SK-N-SH (cell line): Measurements from ENCODE around the gene CYB5D1. TPM values are rescaled to one million over a fixed set of nuclear protein-coding genes. Genes with fewer than 3 reads are reported as not detected.
A peak's percentile ranks its signal among the peaks of the same experiment; 100 is the strongest.

Source experiments
- CTCF ChIA-PET: fragments of 300-600, 350-600 bp; formaldehyde crosslinking; extraction: SDS; loops from one replicate; lab custom pipeline; 2021; lab: Yijun Ruan, JAX
- POLR2A ChIA-PET: fragments of 350-600 bp; sonication (Branson Sonifier 250); formaldehyde crosslinking; extraction: SDS; loops from one replicate; lab custom pipeline; 2020; ENCODE audit warnings: antibody characterized with exemption, inconsistent platforms; lab: Yijun Ruan, JAX
- DNase-seq: peaks from one replicate; pipeline ENCODE4 v3.0.0; 2012
- H2AFZ ChIP-seq: fragments of 200-600 bp; sonication (generic); 2 replicates; pipeline ENCODE4 v1.8.1; 2016; ENCODE audit warnings: antibody characterized with exemption, mild to moderate bottlenecking, low read depth
- H3F3A ChIP-seq: fragments of 200-600 bp; sonication (generic); replicated peaks from 2 replicates; pipeline ENCODE3; 2016; ENCODE audit warnings: antibody characterized with exemption, mild to moderate bottlenecking; ENCODE audit not compliant: insufficient read depth
- H3K27ac ChIP-seq, 2 experiments: fragments of 200-500 bp in 1 of 2; fragments of 200-600 bp in 1 of 2; sonication (Bioruptor generic) in 1 of 2; sonication (generic), shearing (Covaris generic) in 1 of 2; 2 replicates each; pipeline versions ENCODE4 v1.5.1 to v1.6.1; 2014 to 2016; ENCODE audit warnings: low read depth in 2 of 2, inconsistent platforms in 1 of 2, low read length in 1 of 2, mild to moderate bottlenecking in 1 of 2, mixed read lengths in 1 of 2
- H3K27me3 ChIP-seq: fragments of 200-600 bp; sonication (generic), shearing (Covaris generic); 2 replicates; pipeline ENCODE4 v1.6.1; 2016; ENCODE audit warnings: mixed run types; ENCODE audit not compliant: insufficient read depth
- H3K36me3 ChIP-seq, 2 experiments: fragments of 200-500 bp in 1 of 2; fragments of 200-600 bp in 1 of 2; sonication (Bioruptor generic) in 1 of 2; sonication (generic) in 1 of 2; replicated peaks in 1 of 2; 2 replicates each; pipeline versions ENCODE3 to v1.5.1; 2014 to 2016; ENCODE audit warnings: low read length in 1 of 2, mild to moderate bottlenecking in 1 of 2; ENCODE audit not compliant: insufficient read depth in 2 of 2, control insufficient read depth in 1 of 2
- H3K4me1 ChIP-seq, 2 experiments: fragments of 200-500 bp in 1 of 2; fragments of 200-600 bp in 1 of 2; sonication (Bioruptor generic) in 1 of 2; sonication (generic), shearing (Covaris generic) in 1 of 2; 2 replicates each; pipeline versions ENCODE4 v1.5.1 to v1.6.1; 2014 to 2016; ENCODE audit warnings: low read depth in 1 of 2, low read length in 1 of 2, mixed run types in 1 of 2; ENCODE audit not compliant: insufficient read depth in 2 of 2, control insufficient read depth in 1 of 2
- H3K4me2 ChIP-seq: fragments of 200-600 bp; sonication (generic), shearing (Covaris generic); 2 replicates; pipeline ENCODE4 v1.6.1; 2017; ENCODE audit warnings: mixed run types
- H3K4me3 ChIP-seq, 2 experiments: fragments of 200-500 bp in 1 of 2; fragments of 200-600 bp in 1 of 2; sonication (Bioruptor generic) in 1 of 2; sonication (generic), shearing (Covaris generic) in 1 of 2; 2 replicates each; pipeline versions ENCODE4 v1.5.1 to v1.8.1; 2014 to 2016; ENCODE audit warnings: low read depth in 2 of 2, inconsistent platforms in 1 of 2, low read length in 1 of 2, mild to moderate bottlenecking in 1 of 2, mixed read lengths in 1 of 2, moderate library complexity in 1 of 2
- H3K79me2 ChIP-seq: fragments of 200-600 bp; sonication (generic); 2 replicates; pipeline ENCODE4 v1.8.1; 2017; ENCODE audit warnings: mild to moderate bottlenecking; ENCODE audit not compliant: insufficient read depth
- H3K9ac ChIP-seq: fragments of 200-600 bp; sonication (generic); 2 replicates; pipeline ENCODE4 v1.6.1; 2017; ENCODE audit warnings: mixed run types
- H3K9me2 ChIP-seq: fragments of 200-600 bp; sonication (generic); 2 replicates; pipeline ENCODE4 v1.6.1; 2017; ENCODE audit warnings: mixed run types
- H3K9me3 ChIP-seq: fragments of 200-600 bp; sonication (generic); 2 replicates; pipeline ENCODE4 v1.6.1; 2017; ENCODE audit warnings: mixed run types, mild to moderate bottlenecking, moderate library complexity
- H4K20me1 ChIP-seq: fragments of 200-600 bp; sonication (generic); 2 replicates; pipeline ENCODE4 v1.6.1; 2017; ENCODE audit warnings: mild to moderate bottlenecking, mixed run types; ENCODE audit not compliant: insufficient read depth
- CHD2 ChIP-seq: fragments of 150-350 bp; IDR thresholded peaks from 2 replicates; pipeline ENCODE4 v1.6.1; 2018; ENCODE audit warnings: low read length; ENCODE audit not compliant: partially characterized antibody
- EP300 ChIP-seq, 2 experiments: IDR thresholded peaks; 2 replicates each; pipeline versions ENCODE4 v1.4.0 to v1.6.1; 2012; ENCODE audit warnings: borderline replicate concordance in 1 of 2, low read depth in 1 of 2, low read length in 1 of 2
- JUND ChIP-seq: IDR thresholded peaks from 2 replicates; pipeline ENCODE4 v1.4.0; 2012
- MAX ChIP-seq: IDR thresholded peaks from 2 replicates; pipeline ENCODE4 v1.4.0; 2012; ENCODE audit warnings: low read depth
- MEF2A ChIP-seq: IDR thresholded peaks from 2 replicates; pipeline ENCODE4 v1.4.0; 2012; ENCODE audit warnings: low read depth, borderline replicate concordance
- MXI1 ChIP-seq: IDR thresholded peaks from 2 replicates; pipeline ENCODE4 v1.6.1; 2012; ENCODE audit warnings: mild to moderate bottlenecking, low read depth, low read length, improper control_type of control experiment
- RAD21 ChIP-seq: IDR thresholded peaks from 2 replicates; pipeline ENCODE4 v1.6.1; 2012; ENCODE audit warnings: mild to moderate bottlenecking, low read length
- REST ChIP-seq: IDR thresholded peaks from 2 replicates; pipeline ENCODE4 v1.6.1; 2012; ENCODE audit warnings: mild to moderate bottlenecking, low read depth, low read length, moderate library complexity
- RFX5 ChIP-seq: IDR thresholded peaks from 2 replicates; pipeline ENCODE4 v1.6.1; 2012; ENCODE audit warnings: mild to moderate bottlenecking, improper control_type of control experiment, low read length
- SIN3A ChIP-seq: IDR thresholded peaks from 2 replicates; pipeline ENCODE4 v1.6.1; 2012; ENCODE audit warnings: low read depth, mild to moderate bottlenecking, low read length, moderate library complexity, borderline replicate concordance
- TAF1 ChIP-seq: IDR thresholded peaks from 2 replicates; pipeline ENCODE4 v1.6.1; 2012; ENCODE audit warnings: low read depth, mild to moderate bottlenecking, low read length, moderate library complexity, borderline replicate concordance
- TCF12 ChIP-seq: IDR thresholded peaks from 2 replicates; pipeline ENCODE4 v1.4.0; 2012
- TEAD4 ChIP-seq: IDR thresholded peaks from 2 replicates; pipeline ENCODE4 v1.4.0; 2012; ENCODE audit warnings: mild to moderate bottlenecking, borderline replicate concordance; ENCODE audit not compliant: insufficient read depth
- YY1 ChIP-seq: IDR thresholded peaks from 2 replicates; pipeline ENCODE4 v1.4.0; 2012; ENCODE audit warnings: low read depth, mild to moderate bottlenecking
- WGBS: methylation state at CpG from one replicate; pipeline ENCODE4 v1.1.6; 2017; ENCODE audit warnings: low lambda C conversion rate; 5-methylcytosine and 5-hydroxymethylcytosine counted together
- polyA plus RNA-seq, 3 experiments: library from polyadenylated mRNA; depleted of rRNA; stranded (reverse); fragments of >200 nt; gene quantifications; 2 replicates each; pipeline ENCODE4 v1.2.3, GENCODE V29; 2012

Gene CYB5D1
- polyA plus RNA-seq, 1 of the 3 experiments (the other 2 are of a cell fraction) = 8.8 TPM

GRCh38 chr17:7886227-7887037, 28.6 kb downstream of the CYB5D1 start:
- Histone ChIP-seq H3K9ac (peak overlapping the region; percentile 77), H3K4me1 (peaks cover 37 to 57% of the 10 kb centered on the region in 2 experiments), H3K36me3 (peaks cover 10 to 15% of the 10 kb centered on the region in 2 experiments), H3K27ac (peak overlapping the region; percentile 96 to 100), H3K4me3 (peak overlapping the region; percentile 76 to 78), H3K79me2 (peaks cover 44% of the 10 kb centered on the region), H3K27me3 (no peaks in the 10 kb centered on the region), H3F3A (peaks cover 29% of the 10 kb centered on the region), H3K9me2 (no peaks in the 10 kb centered on the region), H2AFZ (peak overlapping the region; percentile 27; the same call in 1 of the 2 replicates), H3K9me3 (no peaks in the 10 kb centered on the region), H3K4me2 (peak overlapping the region; percentile 99), H4K20me1 (peaks cover 3% of the 10 kb centered on the region; the same call in 1 of the 2 replicates)
- ChIA-PET CTCF (interaction anchor here (0.8 to 1.7 kb wide), 4 partner anchors 11 to 52 kb away, joined by 3 to 4 read pairs (median 3); no protein-coding TSS in a partner anchor), POLR2A (interaction anchor here (0.7 to 1.7 kb wide), 6 partner anchors 9 to 51 kb away, joined by 3 to 5 read pairs (median 3); partner anchors contain the start of genes CNTROB, NAA38 and TRAPPC1)
- TF ChIP-seq MAX = 0 out of 2 replicates have a peak, but pooled peaks have one; percentile 2
- TF ChIP-seq TAF1 = no peak
- peak; percentile 44 for DNase-seq
- 2% methylated on average over 28 of the region's 30 CpGs for WGBS

GRCh38 chr17:7887038-7887481, 29.3 kb downstream of the CYB5D1 start:
- Histone ChIP-seq H3K4me2 (peak overlapping the region; percentile 99), H4K20me1 (peaks cover 3% of the 10 kb centered on the region; the same call in 1 of the 2 replicates), H3F3A (peaks cover 29% of the 10 kb centered on the region), H3K36me3 (peaks cover 13 to 21% of the 10 kb centered on the region in 2 experiments), H3K27ac (peak overlapping the region; percentile 96 to 100), H3K9me2 (no peaks in the 10 kb centered on the region), H3K4me1 (peaks cover 37 to 53% of the 10 kb centered on the region in 2 experiments), H3K4me3 (peak overlapping the region; percentile 76 to 78), H3K27me3 (no peaks in the 10 kb centered on the region), H2AFZ (peak overlapping the region; percentile 27; the same call in 1 of the 2 replicates), H3K9me3 (no peaks in the 10 kb centered on the region), H3K79me2 (peaks cover 44% of the 10 kb centered on the region), H3K9ac (peak overlapping the region; percentile 77)
- POLR2A ChIA-PET = no interaction called here
- peak; percentile 65 for TF ChIP-seq TCF12
- TF ChIP-seq YY1 = no peak
- peak; percentile 90 for TF ChIP-seq CHD2
- 0 out of 2 replicates have a peak, but pooled peaks have one; percentile 27 for TF ChIP-seq MXI1
- no peak for DNase-seq
- CTCF ChIA-PET = interaction anchor here (1.2 to 1.7 kb wide), 2 partner anchors 11 to 52 kb away, joined by 3 to 4 read pairs; no protein-coding TSS in a partner anchor
- 2% methylated on average over 8 of the region's 8 CpGs for WGBS

- under 1% methylated on average over 22 of the region's 35 CpGs for WGBS
- Histone ChIP-seq H3K9me2 (no peaks in the 10 kb centered on the region), H3K9ac (peak overlapping the region; percentile 77), H3K4me1 (peaks cover 36 to 47% of the 10 kb centered on the region in 2 experiments), H3K27me3 (no peaks in the 10 kb centered on the region), H2AFZ (peak overlapping the region; percentile 80; the same call in 1 of the 2 replicates), H3K4me2 (peak overlapping the region; percentile 99), H3K36me3 (peaks cover 15 to 26% of the 10 kb centered on the region in 2 experiments), H3F3A (peaks cover 29% of the 10 kb centered on the region), H4K20me1 (peaks cover 3% of the 10 kb centered on the region; the same call in 1 of the 2 replicates), H3K79me2 (peaks cover 44% of the 10 kb centered on the region), H3K27ac (peak overlapping the region; percentile 96 to 100), H3K9me3 (no peaks in the 10 kb centered on the region), H3K4me3 (peak overlapping the region; percentile 76 to 78)
- DNase-seq = peak; percentile 93
- ChIA-PET CTCF (interaction anchor here (4.0 kb wide), 1 partner anchor 18 kb away, joined by 18 read pairs; no protein-coding TSS in a partner anchor), POLR2A (no interaction called here)
- TF ChIP-seq TCF12 (peak; percentile 39; the same call in 1 of the 2 replicates), TAF1 (peak; percentile 51; the same call in 1 of the 2 replicates), RAD21 (no peak), REST (no peak), CHD2 (peak; percentile 69), MEF2A (no peak), SIN3A (peak; percentile 76; the same call in 1 of the 2 replicates), EP300 (IDR thresholded peaks at IDR 0.05; ENCODE audit: borderline replicate concordance in 1 of 2, low read depth in 1 of 2, low read length in 1 of 2) (peak in 1 of 2 experiments; percentile 90; a peak in 3 of 4 replicates), RFX5 (no peak), TEAD4 (no peak), JUND (no peak)
Observed at GRCh38 chr17:7887482-7888183, 29.8 kb downstream of the CYB5D1 start.
